Activated B cell treated with CpG ODN at 0.5 μM for 24 hours (primary cell): ENCODE results near the gene AP3S1. TPM values are rescaled to one million over a fixed set of nuclear protein-coding genes. Genes with fewer than 3 reads are reported as not detected.
"Not testable (repeated sequence)": the region's sequence is repeated elsewhere in the genome, so short reads cannot be mapped to it uniquely, and the experiment has no call there.

ENCODE experiments used
- ATAC-seq: fragments of 200-7000 bp; cut with Tn5 transposase; one replicate; pipeline ENCODE4 v1.10.0; 2021; ENCODE audit warnings: low read depth, mild to moderate bottlenecking, moderate library complexity
- CTCF ChIA-PET: fragments of 350-600 bp; sonication (Branson Sonifier 250); formaldehyde crosslinking; loops from one replicate; lab custom pipeline; 2021; ENCODE audit warnings: antibody characterized with exemption; lab: Charles Lee
- POLR2A ChIA-PET: fragments of 350-600 bp; sonication (Branson Sonifier 250); formaldehyde crosslinking; loops from one replicate; lab custom pipeline; 2021; ENCODE audit warnings: antibody characterized with exemption; lab: Charles Lee
- DNase-seq: peaks from one replicate; pipeline ENCODE4 v3.0.0; 2022
- H3K27ac Mint-ChIP-seq: one replicate; pipeline ENCODE4 v1.8.0; 2020; ENCODE audit warnings: mixed read lengths
- H3K27me3 Mint-ChIP-seq: one replicate; pipeline ENCODE4 v1.8.0; 2021; ENCODE audit warnings: mixed read lengths
- H3K36me3 Mint-ChIP-seq: one replicate; pipeline ENCODE4 v1.8.0; 2021; ENCODE audit warnings: low read depth, mixed read lengths
- H3K4me1 Mint-ChIP-seq: one replicate; pipeline ENCODE4 v1.8.0; 2021; ENCODE audit warnings: mixed read lengths
- H3K4me3 Mint-ChIP-seq: one replicate; pipeline ENCODE4 v1.8.0; 2020; ENCODE audit warnings: mild to moderate bottlenecking, mixed read lengths
- H3K9me3 Mint-ChIP-seq: one replicate; pipeline ENCODE4 v1.8.0; 2020; ENCODE audit warnings: mixed read lengths
- intact Hi-C: fragments of 100-400 bp; cut with micrococcal nuclease; formaldehyde crosslinking; loops from one replicate; pipeline ENCODE4 v1.15.1; 2024
- total RNA-seq: library from RNA; stranded (reverse); gene quantifications from 2 replicates; pipeline ENCODE4 v1.2.3, GENCODE V29; 2022
- TF ChIP-seq, protein P1 (sequence below): fragments of 200-600 bp; IDR thresholded peaks from one replicate; pipeline ENCODE4 v1.8.0; 2022; ENCODE audit warnings: antibody characterized with exemption, mild to moderate bottlenecking

AP3S1 gene
- total RNA-seq, 1 donor from 2014 or later, result 43.2 TPM

- DNase-seq (no peak), ATAC-seq (no peak)
- TF ChIP-seq, protein P1, sequence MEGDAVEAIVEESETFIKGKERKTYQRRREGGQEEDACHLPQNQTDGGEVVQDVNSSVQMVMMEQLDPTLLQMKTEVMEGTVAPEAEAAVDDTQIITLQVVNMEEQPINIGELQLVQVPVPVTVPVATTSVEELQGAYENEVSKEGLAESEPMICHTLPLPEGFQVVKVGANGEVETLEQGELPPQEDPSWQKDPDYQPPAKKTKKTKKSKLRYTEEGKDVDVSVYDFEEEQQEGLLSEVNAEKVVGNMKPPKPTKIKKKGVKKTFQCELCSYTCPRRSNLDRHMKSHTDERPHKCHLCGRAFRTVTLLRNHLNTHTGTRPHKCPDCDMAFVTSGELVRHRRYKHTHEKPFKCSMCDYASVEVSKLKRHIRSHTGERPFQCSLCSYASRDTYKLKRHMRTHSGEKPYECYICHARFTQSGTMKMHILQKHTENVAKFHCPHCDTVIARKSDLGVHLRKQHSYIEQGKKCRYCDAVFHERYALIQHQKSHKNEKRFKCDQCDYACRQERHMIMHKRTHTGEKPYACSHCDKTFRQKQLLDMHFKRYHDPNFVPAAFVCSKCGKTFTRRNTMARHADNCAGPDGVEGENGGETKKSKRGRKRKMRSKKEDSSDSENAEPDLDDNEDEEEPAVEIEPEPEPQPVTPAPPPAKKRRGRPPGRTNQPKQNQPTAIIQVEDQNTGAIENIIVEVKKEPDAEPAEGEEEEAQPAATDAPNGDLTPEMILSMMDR, result no peak
- no peaks in the 10 kb centered on the region for H3K4me1 Mint-ChIP-seq
- no peak overlapping the region for H3K4me3 Mint-ChIP-seq
- peaks cover 27% of the 10 kb centered on the region for H3K36me3 Mint-ChIP-seq
- peaks cover 2% of the 10 kb centered on the region for H3K9me3 Mint-ChIP-seq
- CTCF ChIA-PET, result no interaction called here
- no peaks in the 10 kb centered on the region for H3K27me3 Mint-ChIP-seq
- H3K27ac Mint-ChIP-seq, result no peak overlapping the region
- intact Hi-C loops, result no loop called here
- POLR2A ChIA-PET, result no interaction called here
Observed at GRCh38 chr5:115884704-115885103, 43.0 kb downstream of the AP3S1 start.

DNA sequence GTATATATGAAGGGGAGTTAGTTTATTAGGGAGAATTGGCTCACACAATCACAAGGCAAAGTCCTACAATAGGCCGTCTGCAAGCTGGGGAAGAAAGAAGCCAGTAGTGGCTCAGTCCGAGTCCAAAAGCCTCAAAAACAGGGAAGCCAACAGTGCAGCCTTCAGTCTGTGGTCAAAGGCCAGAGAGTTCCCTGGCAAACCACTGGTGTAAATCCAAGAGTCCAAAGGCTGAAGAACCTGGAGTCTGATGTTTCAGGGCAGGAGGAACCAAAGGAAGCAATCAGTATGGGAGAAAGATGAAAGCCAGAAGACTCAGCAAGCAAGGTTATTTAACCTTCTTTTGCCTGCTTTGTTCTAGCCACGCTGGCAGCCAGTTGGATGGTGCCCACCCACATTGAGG is 43.5 kb downstream of the AP3S1 start:
- not testable (repeated sequence) for H3K27ac Mint-ChIP-seq, DNase-seq

DNA sequence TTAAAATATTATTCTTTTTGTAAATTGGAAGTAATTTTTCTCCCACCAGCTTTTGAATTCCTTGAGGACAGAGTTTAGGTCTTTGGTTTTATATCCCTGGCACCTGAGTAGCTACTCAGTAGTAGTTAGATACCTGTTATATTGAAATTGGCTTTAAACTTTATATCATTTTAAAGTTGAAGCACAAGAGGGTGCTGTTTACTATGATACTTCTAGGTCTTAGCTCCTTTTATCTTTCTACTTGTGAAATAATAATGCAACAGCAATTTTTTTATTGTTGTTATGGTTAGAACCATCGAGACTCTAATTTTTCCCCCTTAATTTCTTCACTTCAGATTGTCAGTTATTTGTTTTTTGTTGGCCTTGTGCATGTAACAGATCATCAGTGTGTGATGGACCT is 46.3 kb downstream of the AP3S1 start:
- intact Hi-C loops, result loop anchor here (1.0 kb wide), 1 partner anchor 180 kb away; no protein-coding TSS in a partner anchor
- H3K4me3 Mint-ChIP-seq, result no peak overlapping the region
- ATAC-seq, result no peak
- H3K9me3 Mint-ChIP-seq, result no peaks in the 10 kb centered on the region
- no peak overlapping the region for H3K27ac Mint-ChIP-seq
- ChIA-PET POLR2A (interaction anchor here (0.6 kb wide), 1 partner anchor 690 kb away, joined by 4 read pairs; no protein-coding TSS in a partner anchor), CTCF (interaction anchor here (1.1 to 1.4 kb wide), 3 partner anchors 148 to 185 kb away, joined by 3 to 16 read pairs (median 3); no protein-coding TSS in a partner anchor)
- no peak for DNase-seq
- no peaks in the 10 kb centered on the region for H3K27me3 Mint-ChIP-seq
- TF ChIP-seq, protein P1, result no peak
- H3K36me3 Mint-ChIP-seq, result peaks cover 12% of the 10 kb centered on the region
- no peaks in the 10 kb centered on the region for H3K4me1 Mint-ChIP-seq

More for the DNA sequence above, 43.5 kb downstream of the AP3S1 start:
- H3K4me3 Mint-ChIP-seq, H3K27me3 Mint-ChIP-seq, POLR2A ChIA-PET, CTCF ChIA-PET, intact Hi-C loops, H3K9me3 Mint-ChIP-seq, ATAC-seq, H3K4me1 Mint-ChIP-seq: not testable (repeated sequence)
- peaks cover 25% of the 10 kb centered on the region for H3K36me3 Mint-ChIP-seq

GRCh38 chr5:115892021-115892420 is 50.3 kb downstream of the AP3S1 start:
- no peak for ATAC-seq
- no peak overlapping the region for H3K27ac Mint-ChIP-seq
- TF ChIP-seq, protein P1, result no peak
- DNase-seq, result no peak
- H3K9me3 Mint-ChIP-seq, result no peaks in the 10 kb centered on the region
- POLR2A ChIA-PET, result no interaction called here
- no peaks in the 10 kb centered on the region for H3K4me1 Mint-ChIP-seq
- H3K27me3 Mint-ChIP-seq, result no peaks in the 10 kb centered on the region
- H3K36me3 Mint-ChIP-seq, result peaks cover 7% of the 10 kb centered on the region
- intact Hi-C loops, result no loop called here
- CTCF ChIA-PET, result no interaction called here
- H3K4me3 Mint-ChIP-seq, result no peak overlapping the region

GRCh38 chr5:115894342-115894741 is 52.6 kb downstream of the AP3S1 start:
- Mint-ChIP-seq H3K4me1 (no peaks in the 10 kb centered on the region), H3K4me3 (no peak overlapping the region), H3K27me3 (no peaks in the 10 kb centered on the region), H3K27ac (no peak overlapping the region), H3K36me3 (peaks cover 16% of the 10 kb centered on the region), H3K9me3 (no peaks in the 10 kb centered on the region)
- TF ChIP-seq, protein P1, result no peak
- intact Hi-C loops, result no loop called here
- ATAC-seq (no peak), DNase-seq (no peak)
- POLR2A ChIA-PET, result no interaction called here
- CTCF ChIA-PET, result interaction anchor here (0.7 kb wide), 1 partner anchor 173 kb away, joined by 3 read pairs; no protein-coding TSS in a partner anchor

- ATAC-seq, result no peak
Observed at GRCh38 chr5:115895821-115896220, 54.1 kb downstream of the AP3S1 start.

More at GRCh38 chr5:115895821-115896220, 54.1 kb downstream of the AP3S1 start:
- H3K4me3 Mint-ChIP-seq, result no peak overlapping the region
- intact Hi-C loops, result no loop called here
- DNase-seq, result no peak
- no peaks in the 10 kb centered on the region for H3K4me1 Mint-ChIP-seq
- H3K36me3 Mint-ChIP-seq, result peaks cover 16% of the 10 kb centered on the region
- TF ChIP-seq, protein P1, result no peak
- no peaks in the 10 kb centered on the region for H3K27me3 Mint-ChIP-seq
- no peak overlapping the region for H3K27ac Mint-ChIP-seq
- ChIA-PET POLR2A (no interaction called here), CTCF (no interaction called here)
- H3K9me3 Mint-ChIP-seq, result no peaks in the 10 kb centered on the region
